Fibroblast of lung (primary cell): ENCODE results near the gene RASL11A. TPM values are rescaled to one million over a fixed set of nuclear protein-coding genes. Genes with fewer than 3 reads are reported as not detected.

Experiments used
- DNase-seq, 2 donors: peaks; one replicate each; pipeline versions ENCODE4 v3.0.0 to v3.0.0-alpha.2; 2010; ENCODE audit warnings: low read depth in 2 of 2
- H2AFZ ChIP-seq: 2 replicates; pipeline ENCODE4 v1.5.1; 2012; ENCODE audit warnings: low read length, control low read depth, inconsistent platforms
- H3K27ac ChIP-seq: 2 replicates; pipeline ENCODE4 v1.5.1; 2011; ENCODE audit warnings: low read length, control low read depth; ENCODE audit not compliant: insufficient read depth
- H3K27me3 ChIP-seq: 2 replicates; pipeline ENCODE4 v1.5.1; 2011; ENCODE audit warnings: mild to moderate bottlenecking, low read length; ENCODE audit not compliant: control insufficient read depth, insufficient read depth
- H3K36me3 ChIP-seq: 2 replicates; pipeline ENCODE4 v1.5.1; 2011; ENCODE audit warnings: low read length; ENCODE audit not compliant: control insufficient read depth, insufficient read depth
- H3K4me1 ChIP-seq: 2 replicates; pipeline ENCODE4 v1.5.1; 2011; ENCODE audit warnings: low read length; ENCODE audit not compliant: control insufficient read depth, insufficient read depth; ENCODE audit errors: extremely low read depth
- H3K4me2 ChIP-seq: 2 replicates; pipeline ENCODE4 v1.5.1; 2011; ENCODE audit warnings: low read length, control low read depth; ENCODE audit not compliant: insufficient read depth; ENCODE audit errors: extremely low read depth
- H3K4me3 ChIP-seq, 4 experiments: fragments of 200-600 bp in 1 of 4; sonication (generic) in 1 of 4; replicated peaks in 1 of 4; 2 replicates each; pipeline ENCODE4 v1.5.1; 2011 to 2016; ENCODE audit warnings: low read length in 4 of 4, low read depth in 3 of 4, mild to moderate bottlenecking in 3 of 4, control low read depth in 2 of 4, inconsistent platforms in 1 of 4, mixed read lengths in 1 of 4; ENCODE audit not compliant: insufficient read depth in 1 of 4; ENCODE audit errors: control extremely low read depth in 1 of 4
- H3K79me2 ChIP-seq: 2 replicates; pipeline ENCODE4 v1.5.1; 2012; ENCODE audit warnings: mild to moderate bottlenecking, low read length, inconsistent platforms; ENCODE audit not compliant: control insufficient read depth, insufficient read depth
- H3K9ac ChIP-seq: 2 replicates; pipeline ENCODE4 v1.5.1; 2011; ENCODE audit warnings: mild to moderate bottlenecking, low read length, control low read depth; ENCODE audit not compliant: insufficient read depth
- H3K9me3 ChIP-seq: 2 replicates; pipeline ENCODE4 v1.5.1; 2012; ENCODE audit warnings: low read depth, low read length; ENCODE audit not compliant: control insufficient read depth, insufficient read depth
- H4K20me1 ChIP-seq: 2 replicates; pipeline ENCODE4 v1.5.1; 2011; ENCODE audit warnings: low read length; ENCODE audit not compliant: control insufficient read depth, insufficient read depth; ENCODE audit errors: extremely low read depth
- EZH2 ChIP-seq: IDR thresholded peaks from 2 replicates; pipeline ENCODE4 v1.5.1; 2012; ENCODE audit warnings: low read length, control low read depth, mild to moderate bottlenecking; ENCODE audit errors: missing control alignments
- polyA plus RNA-seq, 2 donors: library from polyadenylated mRNA; depleted of rRNA in 1 of 2; stranded (reverse) in 1 of 2; unstranded in 1 of 2; fragments of >200 nt; gene quantifications; 2 replicates each; pipeline ENCODE4 v1.2.1, GENCODE V29; 2011 to 2012; ENCODE audit warnings: missing spikeins in 1 of 2
- total RNA-seq: library from RNA; depleted of rRNA; stranded (reverse); fragments of >200 nt; gene quantifications from 2 replicates; pipeline ENCODE4 v1.2.1, GENCODE V29; 2014
- TF ChIP-seq, protein P1 (sequence below), 2 donors: IDR thresholded peaks in 1 of 2; conservative IDR thresholded peaks in 1 of 2; 1 replicate in 1 of 2; 2 replicates in 1 of 2; pipeline ENCODE4 v1.5.1; 2011 to 2012; ENCODE audit warnings: low read length in 2 of 2, control low read depth in 1 of 2, inconsistent platforms in 1 of 2, low read depth in 1 of 2, mild to moderate bottlenecking in 1 of 2

The RASL11A gene
- total and polyA plus RNA-seq, 2 donors (not counting 1 experiment from before 2014, with no cell fraction given) = 10.4 to 73.5 TPM

DNA sequence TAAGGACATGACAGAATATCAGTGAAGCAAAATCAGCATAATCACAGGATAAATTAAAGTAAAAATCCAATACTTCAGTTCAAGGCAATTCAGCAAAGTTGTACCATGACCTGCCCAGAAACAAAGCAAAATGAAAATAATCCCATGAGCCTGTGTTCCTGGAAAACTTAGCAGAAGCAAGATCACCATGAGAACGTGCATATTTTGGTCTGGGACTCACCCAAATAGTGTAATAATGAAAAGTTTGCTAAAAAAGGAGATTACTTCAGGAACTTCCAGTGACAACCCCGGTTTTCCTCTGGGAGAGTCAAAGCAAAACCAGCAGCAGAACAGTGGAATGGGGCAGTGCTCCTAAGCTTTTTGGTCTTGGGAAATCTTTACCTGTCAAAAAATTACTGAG is 34.2 kb upstream of the RASL11A start:
- TF ChIP-seq EZH2 = no peak
- TF ChIP-seq, protein P1, sequence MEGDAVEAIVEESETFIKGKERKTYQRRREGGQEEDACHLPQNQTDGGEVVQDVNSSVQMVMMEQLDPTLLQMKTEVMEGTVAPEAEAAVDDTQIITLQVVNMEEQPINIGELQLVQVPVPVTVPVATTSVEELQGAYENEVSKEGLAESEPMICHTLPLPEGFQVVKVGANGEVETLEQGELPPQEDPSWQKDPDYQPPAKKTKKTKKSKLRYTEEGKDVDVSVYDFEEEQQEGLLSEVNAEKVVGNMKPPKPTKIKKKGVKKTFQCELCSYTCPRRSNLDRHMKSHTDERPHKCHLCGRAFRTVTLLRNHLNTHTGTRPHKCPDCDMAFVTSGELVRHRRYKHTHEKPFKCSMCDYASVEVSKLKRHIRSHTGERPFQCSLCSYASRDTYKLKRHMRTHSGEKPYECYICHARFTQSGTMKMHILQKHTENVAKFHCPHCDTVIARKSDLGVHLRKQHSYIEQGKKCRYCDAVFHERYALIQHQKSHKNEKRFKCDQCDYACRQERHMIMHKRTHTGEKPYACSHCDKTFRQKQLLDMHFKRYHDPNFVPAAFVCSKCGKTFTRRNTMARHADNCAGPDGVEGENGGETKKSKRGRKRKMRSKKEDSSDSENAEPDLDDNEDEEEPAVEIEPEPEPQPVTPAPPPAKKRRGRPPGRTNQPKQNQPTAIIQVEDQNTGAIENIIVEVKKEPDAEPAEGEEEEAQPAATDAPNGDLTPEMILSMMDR (conservative IDR thresholded peaks at IDR 0.05 in 1 of 2, IDR thresholded peaks at IDR 0.05 in 1 of 2; ENCODE audit: low read depth in 1 of 2, low read length in 2 of 2) = no peak
- no peaks in the 10 kb centered on the region for H3K27me3 ChIP-seq
- H3K27ac ChIP-seq = no peak overlapping the region

DNA sequence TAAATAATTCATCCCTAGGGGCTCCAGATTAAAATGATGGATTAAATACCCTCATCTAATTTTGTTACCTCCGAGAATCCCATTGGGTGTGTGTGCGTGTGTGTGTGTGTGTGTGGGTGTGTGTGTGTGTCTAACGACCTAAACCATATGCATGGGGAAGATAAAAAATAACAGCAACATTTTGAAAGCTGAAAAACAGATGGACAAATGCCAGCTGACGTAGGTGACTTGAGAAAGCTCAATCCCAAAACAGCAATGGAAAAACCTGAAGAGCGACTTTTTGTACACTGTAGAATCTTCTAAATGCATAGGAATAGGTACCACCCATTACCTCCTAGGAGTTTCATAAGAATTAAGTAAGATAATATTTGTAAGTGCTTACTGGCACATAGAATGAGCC is 27.9 kb upstream of the RASL11A start:
- no peaks in the 10 kb centered on the region for H3K27me3 ChIP-seq
- no peaks in the 10 kb centered on the region for H3K9me3 ChIP-seq
- no peak for TF ChIP-seq EZH2
- TF ChIP-seq, protein P1 (conservative IDR thresholded peaks at IDR 0.05 in 1 of 2, IDR thresholded peaks at IDR 0.05 in 1 of 2; ENCODE audit: low read depth in 1 of 2, low read length in 2 of 2) = no peak
- H3K27ac ChIP-seq = no peak overlapping the region
- no peak overlapping the region for H3K4me2 ChIP-seq
- DNase-seq = no peak
- H3K4me1 ChIP-seq = no peaks in the 10 kb centered on the region
- no peaks in the 10 kb centered on the region for H3K79me2 ChIP-seq
- H2AFZ ChIP-seq = no peak overlapping the region
- H3K36me3 ChIP-seq = no peaks in the 10 kb centered on the region
- H3K4me3 ChIP-seq = no peak overlapping the region
- no peak overlapping the region for H3K9ac ChIP-seq
- H4K20me1 ChIP-seq = no peaks in the 10 kb centered on the region

More for the DNA sequence above, 34.2 kb upstream of the RASL11A start:
- no peak overlapping the region for H2AFZ ChIP-seq
- H3K9me3 ChIP-seq = no peaks in the 10 kb centered on the region
- no peaks in the 10 kb centered on the region for H3K4me1 ChIP-seq
- H3K9ac ChIP-seq = no peak overlapping the region
- H3K4me2 ChIP-seq = no peak overlapping the region
- H3K4me3 ChIP-seq = no peak overlapping the region
- no peaks in the 10 kb centered on the region for H4K20me1 ChIP-seq
- no peaks in the 10 kb centered on the region for H3K36me3 ChIP-seq
- peak in 1 of 2 donors; percentile 20 for DNase-seq
- no peaks in the 10 kb centered on the region for H3K79me2 ChIP-seq

DNA sequence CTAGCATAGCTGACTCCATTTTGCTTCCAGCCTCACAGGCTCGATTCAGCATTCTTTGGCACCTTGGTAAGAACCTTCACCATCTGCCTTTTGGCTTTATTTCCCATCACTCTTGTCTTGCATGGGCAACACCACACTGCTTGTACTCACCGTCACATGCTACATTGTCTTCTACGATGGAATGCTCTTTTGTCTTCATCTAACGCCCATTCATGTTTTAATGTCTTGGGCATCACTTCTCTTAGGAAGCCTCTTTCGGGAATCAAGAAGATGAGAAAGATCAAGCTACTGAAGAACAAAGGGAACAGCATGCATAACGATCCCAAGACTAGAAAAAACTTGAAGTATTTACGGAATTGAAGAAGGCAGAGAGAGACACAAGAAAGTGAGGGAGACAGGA is 25.0 kb upstream of the RASL11A start:
- H3K4me3 ChIP-seq = no peak overlapping the region
- H4K20me1 ChIP-seq = no peaks in the 10 kb centered on the region
- H3K9ac ChIP-seq = no peak overlapping the region
- H3K36me3 ChIP-seq = no peaks in the 10 kb centered on the region
- H3K27me3 ChIP-seq = no peaks in the 10 kb centered on the region
- no peaks in the 10 kb centered on the region for H3K4me1 ChIP-seq
- no peaks in the 10 kb centered on the region for H3K79me2 ChIP-seq
- TF ChIP-seq EZH2 = no peak
- TF ChIP-seq, protein P1 (conservative IDR thresholded peaks at IDR 0.05 in 1 of 2, IDR thresholded peaks at IDR 0.05 in 1 of 2; ENCODE audit: low read depth in 1 of 2, low read length in 2 of 2) = no peak
- no peak overlapping the region for H3K4me2 ChIP-seq
- no peak for DNase-seq
- H3K9me3 ChIP-seq = no peaks in the 10 kb centered on the region
- H3K27ac ChIP-seq = no peak overlapping the region
- no peak overlapping the region for H2AFZ ChIP-seq
